DMS53 treated with DMSO at 0.1 percent for 48 hours (cell line): ENCODE results near the gene GLRA2.

Experiments used
- DNase-seq: peaks from one replicate; lab custom pipeline; 2025; ENCODE audit not compliant: unreplicated experiment; lab: John Stamatoyannopoulos, UW

The GLRA2 gene

GRCh38 chrX:14697451-14697850 lies 168.1 kb downstream of the GLRA2 start:
- DNase-seq = peak; percentile 16

DNA sequence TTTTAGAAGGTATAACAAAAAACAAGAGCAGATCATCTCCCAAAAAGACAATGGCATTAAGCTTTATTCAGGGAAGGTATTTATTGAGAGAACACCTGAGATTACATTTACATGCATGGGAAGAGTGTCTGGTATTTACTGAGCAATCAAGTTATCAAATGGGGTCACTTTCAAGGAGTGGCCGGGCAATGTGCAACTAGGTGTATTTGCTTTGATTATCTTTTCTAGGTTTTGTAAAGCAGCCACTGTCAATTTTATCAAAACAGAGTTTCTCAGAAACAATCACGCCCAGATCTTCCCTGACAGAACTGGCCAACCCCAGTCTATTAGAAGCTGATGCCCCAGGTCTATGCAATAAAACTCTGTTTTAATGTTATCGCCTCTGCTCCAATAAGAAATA lies 169.5 kb downstream of the GLRA2 start:
- no peak for DNase-seq

DNA sequence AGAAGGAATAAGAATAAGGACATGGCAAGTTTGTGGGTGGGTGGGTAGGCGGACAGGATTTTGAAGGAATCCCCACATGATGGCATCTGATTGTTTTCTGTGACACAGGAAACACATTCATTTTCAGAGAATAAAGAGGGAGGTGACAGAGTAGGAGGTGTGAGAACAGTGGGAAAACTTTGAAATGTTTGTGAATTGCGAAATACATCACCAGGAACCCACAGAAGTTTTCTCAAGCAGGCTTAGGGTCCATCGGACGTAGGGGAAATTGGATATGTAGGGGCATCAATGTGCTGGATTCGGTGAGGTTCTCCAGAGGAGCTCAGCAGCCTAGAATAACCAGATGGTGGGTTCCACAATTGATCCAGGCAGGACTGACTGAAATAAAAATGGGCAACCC lies 171.6 kb downstream of the GLRA2 start:
- no peak for DNase-seq

- DNase-seq = no peak
Measured at GRCh38 chrX:14702145-14702544, 172.8 kb downstream of the GLRA2 start.

- no peak for DNase-seq
Measured at GRCh38 chrX:14712096-14712495, 182.8 kb downstream of the GLRA2 start.

GRCh38 chrX:14717949-14718348 lies 188.6 kb downstream of the GLRA2 start:
- DNase-seq = no peak

GRCh38 chrX:14718403-14718802 lies 189.1 kb downstream of the GLRA2 start:
- no peak for DNase-seq

DNA sequence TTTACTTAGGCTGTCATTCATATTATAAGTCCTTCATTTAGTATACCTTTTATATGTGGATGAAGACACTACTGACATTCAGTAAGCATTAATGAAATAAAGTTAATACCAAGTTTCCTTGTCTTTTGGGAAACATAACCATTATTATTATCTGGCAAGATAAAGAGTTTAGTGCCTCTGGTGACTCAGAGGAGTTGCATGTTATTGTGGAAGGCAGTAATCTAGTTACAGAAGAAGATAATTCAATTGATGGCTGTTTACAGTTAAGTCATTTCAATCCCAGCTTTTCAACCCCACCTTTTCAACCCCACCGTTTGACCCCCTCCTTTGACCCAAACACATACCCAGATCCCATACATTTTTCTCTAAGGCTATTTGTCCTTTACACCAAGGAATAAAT lies 199.7 kb downstream of the GLRA2 start:
- DNase-seq = no peak

DNA sequence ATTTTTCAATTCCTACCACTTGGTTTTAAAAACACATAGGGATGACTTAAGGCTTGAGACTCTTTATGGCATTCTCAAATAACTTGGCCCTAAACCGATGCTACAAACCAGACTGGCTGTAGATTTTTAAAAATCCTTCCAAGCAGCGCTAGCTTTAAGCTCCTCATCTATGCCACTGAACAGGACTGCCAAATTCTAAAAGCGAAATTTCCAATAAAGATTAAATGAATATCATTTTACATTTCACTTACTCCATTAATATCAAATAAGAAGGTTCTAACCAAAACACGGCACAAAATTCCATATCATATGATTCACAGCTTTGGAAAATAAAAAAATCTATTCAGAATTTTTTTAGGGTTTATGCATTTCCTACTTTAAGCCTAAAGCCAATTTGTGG lies 209.3 kb downstream of the GLRA2 start:
- DNase-seq = no peak

DNA sequence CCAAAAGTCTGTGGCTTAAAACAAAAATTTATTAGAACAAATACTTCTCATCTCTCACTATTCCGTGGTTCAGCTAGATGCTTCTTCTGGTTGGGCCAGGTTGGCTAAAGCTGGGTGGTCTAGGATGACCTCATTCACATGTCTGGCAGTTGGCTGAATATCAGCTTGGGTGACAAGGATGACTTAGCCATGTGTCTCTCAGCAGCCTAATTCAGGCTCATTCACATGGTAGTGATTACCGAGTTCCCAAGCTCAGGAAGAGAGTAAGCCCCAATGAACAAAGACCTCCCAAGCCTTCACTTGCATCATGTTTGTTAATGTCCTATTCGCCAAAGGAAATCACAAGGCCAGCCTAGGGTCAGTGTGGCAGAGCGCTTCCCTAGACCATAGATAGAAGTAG lies 224.1 kb downstream of the GLRA2 start:
- no peak for DNase-seq

DNA sequence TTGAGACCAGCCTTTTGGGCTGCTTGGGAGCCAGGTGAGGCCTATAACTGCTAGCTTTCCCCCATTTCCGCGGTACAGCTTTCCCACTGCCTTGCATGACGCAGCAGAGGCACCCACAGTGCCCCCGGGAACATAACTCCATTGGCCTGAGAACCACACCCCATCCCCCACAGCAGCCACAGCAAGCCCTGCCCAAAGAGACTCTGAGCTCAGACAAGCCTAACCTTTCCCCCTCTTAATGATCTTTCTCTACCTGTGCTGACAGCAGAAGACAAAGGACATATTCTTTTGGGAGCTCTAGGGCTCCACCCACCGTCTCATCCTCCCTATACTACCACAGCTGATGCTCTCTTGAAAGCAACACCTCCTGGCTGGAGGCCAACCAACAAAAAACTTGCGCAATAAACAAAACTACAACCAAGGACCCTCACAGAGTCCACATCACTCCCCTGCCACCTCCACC lies 228.7 kb downstream of the GLRA2 start:
- DNase-seq = no peak

DNA sequence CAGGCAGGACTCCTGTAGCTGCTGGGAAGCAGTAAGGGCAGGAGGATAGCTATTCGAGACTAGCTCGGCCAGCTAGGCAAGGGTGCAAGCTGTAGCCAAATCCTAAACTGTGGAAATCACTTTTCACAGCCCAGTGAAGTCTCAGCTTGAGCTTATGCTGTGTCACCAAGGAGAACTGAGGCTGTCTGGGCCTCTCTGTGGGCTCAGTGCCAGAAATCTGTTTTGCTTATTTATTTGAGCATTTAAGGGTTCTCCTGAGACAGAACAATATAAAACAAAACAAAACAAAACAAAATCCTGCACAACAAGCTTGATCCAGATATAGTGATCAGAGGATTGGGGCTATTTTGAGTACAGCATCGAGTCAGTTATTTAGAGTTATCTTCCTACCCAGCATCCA lies 246.1 kb downstream of the GLRA2 start:
- no peak for DNase-seq

GRCh38 chrX:14776901-14777300 lies 247.6 kb downstream of the GLRA2 start:
- DNase-seq = no peak

- no peak for DNase-seq
Measured at GRCh38 chrX:14777525-14777924, 248.2 kb downstream of the GLRA2 start.

- DNase-seq = no peak
Measured at GRCh38 chrX:14779580-14779979, 250.2 kb downstream of the GLRA2 start.
